Measurements from ENCODE around the gene AKR7A2.

The AKR7A2 gene

GRCh38 chr1:19342894-19343616 is 31.1 kb upstream of the AKR7A2 start:
- no peak for DNase-seq

- no peak for DNase-seq
Measured at GRCh38 chr1:19342062-19342750, 30.3 kb upstream of the AKR7A2 start.

- DNase-seq: peak; percentile 35 to 44
Measured at GRCh38 chr1:19341201-19342061, 29.5 kb upstream of the AKR7A2 start.

GRCh38 chr1:19340387-19340937 is 28.5 kb upstream of the AKR7A2 start:
- DNase-seq: no peak

GRCh38 chr1:19339214-19339861 is 27.4 kb upstream of the AKR7A2 start:
- no peak for DNase-seq

- no peak for DNase-seq
Measured at GRCh38 chr1:19338323-19338762, 26.4 kb upstream of the AKR7A2 start.

GRCh38 chr1:19337289-19337688 is 25.3 kb upstream of the AKR7A2 start:
- DNase-seq: no peak

GRCh38 chr1:19336543-19336942 is 24.6 kb upstream of the AKR7A2 start:
- DNase-seq: no peak

GRCh38 chr1:19333587-19334354 is 21.8 kb upstream of the AKR7A2 start:
- DNase-seq: no peak

GRCh38 chr1:19332832-19333231 is 20.9 kb upstream of the AKR7A2 start:
- no peak for DNase-seq

- no peak for DNase-seq
Measured at GRCh38 chr1:19331262-19331878, 19.4 kb upstream of the AKR7A2 start.

GRCh38 chr1:19330449-19331135 is 18.6 kb upstream of the AKR7A2 start:
- DNase-seq: no peak

- DNase-seq: no peak
Measured at GRCh38 chr1:19329611-19330010, 17.7 kb upstream of the AKR7A2 start.

- no peak for DNase-seq
Measured at GRCh38 chr1:19329188-19329587, 17.2 kb upstream of the AKR7A2 start.

GRCh38 chr1:19328486-19328885 is 16.5 kb upstream of the AKR7A2 start:
- no peak for DNase-seq

- DNase-seq: no peak
Measured at GRCh38 chr1:19327736-19328135, 15.8 kb upstream of the AKR7A2 start.

- DNase-seq: no peak
Measured at GRCh38 chr1:19327301-19327700, 15.4 kb upstream of the AKR7A2 start.

GRCh38 chr1:19326748-19327065 is 14.8 kb upstream of the AKR7A2 start:
- DNase-seq: no peak

GRCh38 chr1:19325958-19326747 is 14.2 kb upstream of the AKR7A2 start:
- no peak for DNase-seq

GRCh38 chr1:19325368-19325957 is 13.5 kb upstream of the AKR7A2 start:
- no peak for DNase-seq
